ENCODE data around the gene SLC8A1.

GRCh38 chr2:40488927-40489677 lies 37.2 kb upstream of the SLC8A1 start:
- TF ChIP-seq POLR2A (IDR thresholded peaks at IDR 0.05) (no peak), CTCF (IDR thresholded peaks at IDR 0.05) (no peak)
